Ishikawa (cell line): ENCODE results near the gene OR1L8.

ENCODE experiments used
- CEBPB ChIP-seq: IDR thresholded peaks from 2 replicates; pipeline ENCODE4 v1.6.1; 2012
- CREB1 ChIP-seq: IDR thresholded peaks from 2 replicates; pipeline ENCODE4 v1.6.1; 2012; ENCODE audit warnings: low read depth
- EGR1 ChIP-seq: IDR thresholded peaks from 2 replicates; pipeline ENCODE4 v1.6.1; 2012
- EP300 ChIP-seq: IDR thresholded peaks from 2 replicates; pipeline ENCODE4 v1.6.1; 2012; ENCODE audit warnings: borderline replicate concordance
- NFIC ChIP-seq: IDR thresholded peaks from 2 replicates; pipeline ENCODE4 v1.6.1; 2012
- RAD21 ChIP-seq: IDR thresholded peaks from 2 replicates; pipeline ENCODE4 v1.6.1; 2012; ENCODE audit warnings: low read depth
- TAF1 ChIP-seq: IDR thresholded peaks from 2 replicates; pipeline ENCODE4 v1.6.1; 2012; ENCODE audit warnings: low read depth, mild to moderate bottlenecking
- TEAD4 ChIP-seq: IDR thresholded peaks from 2 replicates; pipeline ENCODE4 v1.6.1; 2012
- YY1 ChIP-seq: IDR thresholded peaks from 2 replicates; pipeline ENCODE4 v1.6.1; 2012; ENCODE audit warnings: low read depth
- TF ChIP-seq, protein P1 (sequence below): IDR thresholded peaks from 2 replicates; pipeline ENCODE4 v1.6.1; 2012
- TF ChIP-seq, protein P2 (sequence below): IDR thresholded peaks from 2 replicates; pipeline ENCODE4 v1.6.1; 2012; ENCODE audit warnings: low read depth, mild to moderate bottlenecking

DNA sequence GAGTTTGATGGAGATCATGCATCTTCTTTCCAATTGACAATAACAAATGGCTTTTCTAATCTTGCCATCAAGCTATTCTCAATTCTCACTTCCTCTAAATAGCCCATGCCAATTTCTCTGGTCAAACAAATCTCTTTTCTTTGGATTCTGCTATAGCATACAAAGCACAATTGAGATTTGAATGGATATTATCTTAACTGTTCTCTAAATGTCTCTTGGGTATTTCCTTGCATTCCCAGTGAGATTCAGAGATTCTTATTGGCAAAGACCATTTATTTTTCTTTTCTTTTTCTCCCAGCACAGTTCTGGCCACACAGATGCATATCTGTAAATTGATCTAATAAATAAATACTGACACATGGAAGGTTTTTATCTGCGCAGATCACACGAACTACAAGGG is 30.4 kb downstream of the OR1L8 start, which contains the start of gene OR1N2:
- TF ChIP-seq, protein P1, sequence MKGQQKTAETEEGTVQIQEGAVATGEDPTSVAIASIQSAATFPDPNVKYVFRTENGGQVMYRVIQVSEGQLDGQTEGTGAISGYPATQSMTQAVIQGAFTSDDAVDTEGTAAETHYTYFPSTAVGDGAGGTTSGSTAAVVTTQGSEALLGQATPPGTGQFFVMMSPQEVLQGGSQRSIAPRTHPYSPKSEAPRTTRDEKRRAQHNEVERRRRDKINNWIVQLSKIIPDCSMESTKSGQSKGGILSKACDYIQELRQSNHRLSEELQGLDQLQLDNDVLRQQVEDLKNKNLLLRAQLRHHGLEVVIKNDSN, result no peak
- no peak for TF ChIP-seq TEAD4
- TF ChIP-seq YY1, result no peak
- TF ChIP-seq EP300, result no peak
- no peak for TF ChIP-seq CREB1
- TF ChIP-seq NFIC, result no peak
- TF ChIP-seq, protein P2, sequence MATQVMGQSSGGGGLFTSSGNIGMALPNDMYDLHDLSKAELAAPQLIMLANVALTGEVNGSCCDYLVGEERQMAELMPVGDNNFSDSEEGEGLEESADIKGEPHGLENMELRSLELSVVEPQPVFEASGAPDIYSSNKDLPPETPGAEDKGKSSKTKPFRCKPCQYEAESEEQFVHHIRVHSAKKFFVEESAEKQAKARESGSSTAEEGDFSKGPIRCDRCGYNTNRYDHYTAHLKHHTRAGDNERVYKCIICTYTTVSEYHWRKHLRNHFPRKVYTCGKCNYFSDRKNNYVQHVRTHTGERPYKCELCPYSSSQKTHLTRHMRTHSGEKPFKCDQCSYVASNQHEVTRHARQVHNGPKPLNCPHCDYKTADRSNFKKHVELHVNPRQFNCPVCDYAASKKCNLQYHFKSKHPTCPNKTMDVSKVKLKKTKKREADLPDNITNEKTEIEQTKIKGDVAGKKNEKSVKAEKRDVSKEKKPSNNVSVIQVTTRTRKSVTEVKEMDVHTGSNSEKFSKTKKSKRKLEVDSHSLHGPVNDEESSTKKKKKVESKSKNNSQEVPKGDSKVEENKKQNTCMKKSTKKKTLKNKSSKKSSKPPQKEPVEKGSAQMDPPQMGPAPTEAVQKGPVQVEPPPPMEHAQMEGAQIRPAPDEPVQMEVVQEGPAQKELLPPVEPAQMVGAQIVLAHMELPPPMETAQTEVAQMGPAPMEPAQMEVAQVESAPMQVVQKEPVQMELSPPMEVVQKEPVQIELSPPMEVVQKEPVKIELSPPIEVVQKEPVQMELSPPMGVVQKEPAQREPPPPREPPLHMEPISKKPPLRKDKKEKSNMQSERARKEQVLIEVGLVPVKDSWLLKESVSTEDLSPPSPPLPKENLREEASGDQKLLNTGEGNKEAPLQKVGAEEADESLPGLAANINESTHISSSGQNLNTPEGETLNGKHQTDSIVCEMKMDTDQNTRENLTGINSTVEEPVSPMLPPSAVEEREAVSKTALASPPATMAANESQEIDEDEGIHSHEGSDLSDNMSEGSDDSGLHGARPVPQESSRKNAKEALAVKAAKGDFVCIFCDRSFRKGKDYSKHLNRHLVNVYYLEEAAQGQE, result no peak
- TF ChIP-seq RAD21, result no peak
- no peak for TF ChIP-seq TAF1
- TF ChIP-seq CEBPB, result no peak
- no peak for TF ChIP-seq EGR1
